ENCODE measurements around the gene RFWD3. TPM values are rescaled to one million over a fixed set of nuclear protein-coding genes. Genes with fewer than 3 reads are reported as not detected.
A peak's percentile ranks its signal among the peaks of the same experiment; 100 is the strongest.

RFWD3 gene
- total RNA-seq, result 10 to 100 TPM; 22.6 to 31.1 (median 29.8) TPM

- WGBS, result under 1% methylated on average over 27 of the region's 63 CpGs
- no peaks in the 10 kb centered on the region for H3K9me3 ChIP-seq
- H3K27me3 ChIP-seq, result no peaks in the 10 kb centered on the region
- H3K27ac ChIP-seq, result peak within 1 kb of the TSS; percentile 76
- DNase-seq (ENCODE audit: low spot score in 2 of 2), result peak; percentile 99
- peaks cover 19% of the 10 kb centered on the region for H3K36me3 ChIP-seq
- no peak for TF ChIP-seq POLR2A (IDR thresholded peaks at IDR 0.05)
- peak in 1 of 3 donors; percentile 44 for TF ChIP-seq POLR2AphosphoS5 (IDR thresholded peaks at IDR 0.05)
- no peak for TF ChIP-seq CTCF (IDR thresholded peaks at IDR 0.05)
- peak within 1 kb of the TSS; percentile 84 for H3K4me3 ChIP-seq
- H3K4me1 ChIP-seq, result peaks cover 16% of the 10 kb centered on the region
These were observed at the start of gene RFWD3 for GRCh38 chr16:74666425-74667254. TSS of gene RFWD3 (minus strand) at chr16:74666877. CDS start at chr16:74661449, 5,428 bp downstream.

GRCh38 chr16:74716355-74716754 is 49.7 kb upstream of the RFWD3 start:
- no peak overlapping the region for H3K4me3 ChIP-seq
- H3K4me1 ChIP-seq, result no peaks in the 10 kb centered on the region
- DNase-seq (ENCODE audit: low spot score in 2 of 2), result no peak
- H3K27me3 ChIP-seq, result no peaks in the 10 kb centered on the region
- 85% methylated on average over 14 of the region's 15 CpGs for WGBS
- TF ChIP-seq POLR2AphosphoS5 (IDR thresholded peaks at IDR 0.05), result no peak
- TF ChIP-seq CTCF (IDR thresholded peaks at IDR 0.05), result no peak
- TF ChIP-seq EP300 (IDR thresholded peaks at IDR 0.05), result no peak
- TF ChIP-seq POLR2A (IDR thresholded peaks at IDR 0.05), result no peak
- H3K27ac ChIP-seq, result no peak overlapping the region
- H3K9me3 ChIP-seq, result no peaks in the 10 kb centered on the region
- H3K36me3 ChIP-seq, result no peaks in the 10 kb centered on the region

- TF ChIP-seq POLR2AphosphoS5 (IDR thresholded peaks at IDR 0.05) (no peak), EP300 (IDR thresholded peaks at IDR 0.05) (no peak), CTCF (IDR thresholded peaks at IDR 0.05) (no peak), POLR2A (IDR thresholded peaks at IDR 0.05) (no peak)
- DNase-seq (ENCODE audit: low spot score in 2 of 2), result no peak
- Histone ChIP-seq H3K27ac (no peak overlapping the region), H3K36me3 (no peaks in the 10 kb centered on the region), H3K4me1 (no peaks in the 10 kb centered on the region), H3K4me3 (no peak overlapping the region), H3K9me3 (no peaks in the 10 kb centered on the region), H3K27me3 (no peaks in the 10 kb centered on the region)
- WGBS, result 85% methylated on average over 6 of the region's 10 CpGs
These were observed 47.2 kb upstream of the RFWD3 start for GRCh38 chr16:74713876-74714275.

- TF ChIP-seq CTCF (IDR thresholded peaks at IDR 0.05) (no peak), EP300 (IDR thresholded peaks at IDR 0.05) (no peak)
- DNase-seq (ENCODE audit: low spot score in 2 of 2), result no peak
These were observed 46.6 kb upstream of the RFWD3 start for GRCh38 chr16:74713325-74713724.

GRCh38 chr16:74711938-74712337 is 45.3 kb upstream of the RFWD3 start:
- TF ChIP-seq POLR2AphosphoS5 (IDR thresholded peaks at IDR 0.05), result no peak
- TF ChIP-seq EP300 (IDR thresholded peaks at IDR 0.05), result no peak
- no peak for TF ChIP-seq CTCF (IDR thresholded peaks at IDR 0.05)
- no peak for TF ChIP-seq POLR2A (IDR thresholded peaks at IDR 0.05)
- no peaks in the 10 kb centered on the region for H3K27me3 ChIP-seq
- no peak overlapping the region for H3K27ac ChIP-seq
- WGBS, result 91% methylated on average over 11 of the region's 12 CpGs
- no peaks in the 10 kb centered on the region for H3K4me1 ChIP-seq
- no peak for DNase-seq (ENCODE audit: low spot score in 2 of 2)
- no peak overlapping the region for H3K4me3 ChIP-seq
- H3K9me3 ChIP-seq, result no peaks in the 10 kb centered on the region
- no peaks in the 10 kb centered on the region for H3K36me3 ChIP-seq

More at GRCh38 chr16:74713325-74713724, 46.6 kb upstream of the RFWD3 start:
- H3K4me3 ChIP-seq, result no peak overlapping the region
- no peaks in the 10 kb centered on the region for H3K9me3 ChIP-seq
- 55% methylated on average over 9 of the region's 10 CpGs for WGBS
- H3K27ac ChIP-seq, result no peak overlapping the region
- H3K27me3 ChIP-seq, result no peaks in the 10 kb centered on the region
- no peaks in the 10 kb centered on the region for H3K36me3 ChIP-seq
- no peaks in the 10 kb centered on the region for H3K4me1 ChIP-seq
